Measurements from ENCODE around the gene CCAR1.
"Not testable (repeated sequence)": the region's sequence is repeated elsewhere in the genome, so short reads cannot be mapped to it uniquely, and the experiment has no call there.

The CCAR1 gene

DNA sequence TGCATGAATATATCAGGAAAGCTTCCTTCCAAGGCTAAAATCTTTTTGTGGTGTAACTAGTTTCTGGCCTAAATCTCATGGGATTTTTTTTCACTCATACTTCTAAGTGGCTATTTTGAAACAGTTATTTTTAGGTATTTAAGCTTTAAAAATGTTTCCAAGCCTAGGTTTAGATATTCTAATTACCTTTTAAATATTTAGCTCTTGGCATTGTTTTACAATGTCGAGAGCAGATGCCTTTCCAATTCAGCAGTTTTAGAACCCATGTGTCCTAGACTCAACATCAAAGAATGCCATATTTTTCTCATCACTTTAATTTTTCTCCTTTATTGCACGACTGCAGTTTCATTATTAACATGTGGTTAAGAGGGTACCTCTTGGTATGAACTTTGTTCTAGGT, 79.2 kb downstream of the CCAR1 start:
- TF ChIP-seq, protein P1, sequence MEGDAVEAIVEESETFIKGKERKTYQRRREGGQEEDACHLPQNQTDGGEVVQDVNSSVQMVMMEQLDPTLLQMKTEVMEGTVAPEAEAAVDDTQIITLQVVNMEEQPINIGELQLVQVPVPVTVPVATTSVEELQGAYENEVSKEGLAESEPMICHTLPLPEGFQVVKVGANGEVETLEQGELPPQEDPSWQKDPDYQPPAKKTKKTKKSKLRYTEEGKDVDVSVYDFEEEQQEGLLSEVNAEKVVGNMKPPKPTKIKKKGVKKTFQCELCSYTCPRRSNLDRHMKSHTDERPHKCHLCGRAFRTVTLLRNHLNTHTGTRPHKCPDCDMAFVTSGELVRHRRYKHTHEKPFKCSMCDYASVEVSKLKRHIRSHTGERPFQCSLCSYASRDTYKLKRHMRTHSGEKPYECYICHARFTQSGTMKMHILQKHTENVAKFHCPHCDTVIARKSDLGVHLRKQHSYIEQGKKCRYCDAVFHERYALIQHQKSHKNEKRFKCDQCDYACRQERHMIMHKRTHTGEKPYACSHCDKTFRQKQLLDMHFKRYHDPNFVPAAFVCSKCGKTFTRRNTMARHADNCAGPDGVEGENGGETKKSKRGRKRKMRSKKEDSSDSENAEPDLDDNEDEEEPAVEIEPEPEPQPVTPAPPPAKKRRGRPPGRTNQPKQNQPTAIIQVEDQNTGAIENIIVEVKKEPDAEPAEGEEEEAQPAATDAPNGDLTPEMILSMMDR (IDR thresholded peaks at IDR 0.05; ENCODE audit: low read depth, low read length, poor library complexity, severe bottlenecking): no peak
- TF ChIP-seq EZH2phosphoT487 (IDR thresholded peaks at IDR 0.05; ENCODE audit: borderline replicate concordance, low read length): no peak
- Histone ChIP-seq H3K79me2 (ENCODE audit: control insufficient read depth, low read length) (no peaks in the 10 kb centered on the region), H3K27me3 (ENCODE audit: control insufficient read depth, low read length) (no peaks in the 10 kb centered on the region), H3K27ac (ENCODE audit: low read depth, low read length) (no peak overlapping the region), H3K4me3 (ENCODE audit: low read length) (no peak overlapping the region), H3F3A (ENCODE audit: control insufficient read depth, insufficient read depth) (0 out of 2 replicates have a peak, but pooled peaks cover 11% of the 10 kb centered on the region), H3K4me2 (ENCODE audit: low read length) (no peak overlapping the region), H3K4me1 (ENCODE audit: control insufficient read depth, low read length) (no peaks in the 10 kb centered on the region), H3K9me2 (replicated peaks; ENCODE audit: control insufficient read depth, low read length) (no peaks in the 10 kb centered on the region), H3K9me3 (ENCODE audit: control insufficient read depth, insufficient read depth, low read length) (no peaks in the 10 kb centered on the region), H3K36me3 (ENCODE audit: control insufficient read depth, low read length) (peaks cover 8% of the 10 kb centered on the region), H4K20me1 (ENCODE audit: control insufficient read depth, insufficient read depth, low read depth, low read length) (no peaks in the 10 kb centered on the region)

- Histone ChIP-seq H3K79me2 (ENCODE audit: control insufficient read depth, low read length) (no peaks in the 10 kb centered on the region), H3K9me3 (ENCODE audit: control insufficient read depth, insufficient read depth, low read length) (no peaks in the 10 kb centered on the region), H3K27ac (ENCODE audit: low read depth, low read length) (no peak overlapping the region), H3K9me2 (replicated peaks; ENCODE audit: control insufficient read depth, low read length) (no peaks in the 10 kb centered on the region), H3K4me3 (ENCODE audit: low read length) (no peak overlapping the region), H3K4me1 (ENCODE audit: control insufficient read depth, low read length) (no peaks in the 10 kb centered on the region), H3F3A (ENCODE audit: control insufficient read depth, insufficient read depth) (0 out of 2 replicates have a peak, but pooled peaks cover 6% of the 10 kb centered on the region), H3K27me3 (ENCODE audit: control insufficient read depth, low read length) (no peaks in the 10 kb centered on the region), H3K36me3 (ENCODE audit: control insufficient read depth, low read length) (no peaks in the 10 kb centered on the region), H4K20me1 (ENCODE audit: control insufficient read depth, insufficient read depth, low read depth, low read length) (no peaks in the 10 kb centered on the region), H3K4me2 (ENCODE audit: low read length) (no peak overlapping the region)
- TF ChIP-seq EZH2phosphoT487 (IDR thresholded peaks at IDR 0.05; ENCODE audit: borderline replicate concordance, low read length): no peak
- TF ChIP-seq, protein P1 (IDR thresholded peaks at IDR 0.05; ENCODE audit: low read depth, low read length, poor library complexity, severe bottlenecking): no peak
Measured at GRCh38 chr10:68804692-68805091, 83.7 kb downstream of the CCAR1 start.

GRCh38 chr10:68810830-68811229, 89.8 kb downstream of the CCAR1 start:
- H4K20me1 ChIP-seq (ENCODE audit: control insufficient read depth, insufficient read depth, low read depth, low read length); H3K27ac ChIP-seq (ENCODE audit: low read depth, low read length); H3K36me3 ChIP-seq (ENCODE audit: control insufficient read depth, low read length); H3K79me2 ChIP-seq (ENCODE audit: control insufficient read depth, low read length); H3F3A ChIP-seq (ENCODE audit: control insufficient read depth, insufficient read depth); H3K4me3 ChIP-seq (ENCODE audit: low read length); H3K4me1 ChIP-seq (ENCODE audit: control insufficient read depth, low read length); H3K27me3 ChIP-seq (ENCODE audit: control insufficient read depth, low read length); H3K9me2 ChIP-seq (replicated peaks; ENCODE audit: control insufficient read depth, low read length); H3K9me3 ChIP-seq (ENCODE audit: control insufficient read depth, insufficient read depth, low read length); H3K4me2 ChIP-seq (ENCODE audit: low read length): not testable (repeated sequence)

DNA sequence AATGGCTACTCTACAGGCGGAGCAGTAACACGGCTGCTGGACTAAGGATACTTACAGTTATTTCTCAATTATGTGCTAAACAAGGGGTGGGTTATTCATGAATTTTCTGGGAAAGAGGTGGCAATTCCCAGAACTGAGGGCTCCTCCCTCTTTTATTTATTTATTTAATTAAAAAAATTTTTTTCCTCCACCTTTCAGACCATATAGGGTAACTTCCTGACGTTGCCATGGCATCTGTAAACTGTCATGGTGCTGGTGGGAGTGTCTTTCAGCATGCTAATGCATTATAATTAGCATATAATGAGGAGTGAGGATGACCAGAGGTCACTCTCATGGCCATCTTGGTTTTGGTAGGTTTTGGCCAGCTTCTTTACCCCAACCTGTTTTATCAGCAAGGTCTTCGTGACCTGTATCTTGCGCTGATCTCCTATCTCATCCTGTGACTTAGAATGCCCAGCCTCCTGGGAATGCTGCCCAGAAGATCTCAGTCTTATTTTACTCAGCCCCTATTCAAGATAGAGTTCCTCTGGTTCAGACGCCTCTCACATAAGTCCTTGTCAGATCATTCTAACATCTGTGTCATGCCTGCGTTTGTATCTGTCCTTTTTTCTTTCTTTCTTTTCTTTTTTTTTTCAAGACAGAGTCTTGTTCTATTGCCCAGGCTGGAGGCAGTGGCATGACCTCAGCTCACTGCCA, 90.4 kb downstream of the CCAR1 start:
- H3K4me3 ChIP-seq (ENCODE audit: low read length): no peak overlapping the region
- H4K20me1 ChIP-seq (ENCODE audit: control insufficient read depth, insufficient read depth, low read depth, low read length): no peaks in the 10 kb centered on the region
- no peaks in the 10 kb centered on the region for H3F3A ChIP-seq (ENCODE audit: control insufficient read depth, insufficient read depth)
- H3K79me2 ChIP-seq (ENCODE audit: control insufficient read depth, low read length): no peaks in the 10 kb centered on the region
- TF ChIP-seq, protein P1 (IDR thresholded peaks at IDR 0.05; ENCODE audit: low read depth, low read length, poor library complexity, severe bottlenecking): no peak
- TF ChIP-seq EZH2phosphoT487 (IDR thresholded peaks at IDR 0.05; ENCODE audit: borderline replicate concordance, low read length): no peak
- no peaks in the 10 kb centered on the region for H3K9me2 ChIP-seq (replicated peaks; ENCODE audit: control insufficient read depth, low read length)
- no peaks in the 10 kb centered on the region for H3K27me3 ChIP-seq (ENCODE audit: control insufficient read depth, low read length)
- no peaks in the 10 kb centered on the region for H3K4me1 ChIP-seq (ENCODE audit: control insufficient read depth, low read length)
- no peaks in the 10 kb centered on the region for H3K36me3 ChIP-seq (ENCODE audit: control insufficient read depth, low read length)
- no peaks in the 10 kb centered on the region for H3K9me3 ChIP-seq (ENCODE audit: control insufficient read depth, insufficient read depth, low read length)
- no peak overlapping the region for H3K4me2 ChIP-seq (ENCODE audit: low read length)
- H3K27ac ChIP-seq (ENCODE audit: low read depth, low read length): no peak overlapping the region
